HepG2 (cell line): ENCODE results near the gene ERFL. TPM values are rescaled to one million over a fixed set of nuclear protein-coding genes. Genes with fewer than 3 reads are reported as not detected.

Experiments used
- ARNTL ChIP-seq: sonication (generic); formaldehyde crosslinking; IDR thresholded peaks from 2 replicates; pipeline ENCODE4 v1.4.0; 2020; ENCODE audit warnings: mild to moderate bottlenecking, missing genetic modification reagents
- CBFB ChIP-seq: sonication (generic); formaldehyde crosslinking; IDR thresholded peaks from 2 replicates; pipeline ENCODE4 v1.4.0; 2020; ENCODE audit warnings: missing genetic modification reagents
- FOXC1 ChIP-seq: sonication (generic); formaldehyde crosslinking; IDR thresholded peaks from 2 replicates; pipeline ENCODE4 v1.8.0; 2022; ENCODE audit warnings: mild to moderate bottlenecking, missing genetic modification reagents, borderline replicate concordance
- HNF4A ChIP-seq: sonication (generic); formaldehyde crosslinking; IDR thresholded peaks from 2 replicates; pipeline ENCODE4 v1.4.0; 2020; ENCODE audit warnings: missing genetic modification reagents
- HOXA3 ChIP-seq: sonication (generic); formaldehyde crosslinking; IDR thresholded peaks from 2 replicates; pipeline ENCODE4 v1.5.0; 2020; ENCODE audit warnings: missing genetic modification reagents
- KDM4B ChIP-seq: sonication (generic); formaldehyde crosslinking; IDR thresholded peaks from 2 replicates; pipeline ENCODE4 v1.4.0; 2020; ENCODE audit warnings: missing genetic modification reagents
- NCOA2 ChIP-seq: sonication (generic); formaldehyde crosslinking; IDR thresholded peaks from 2 replicates; pipeline ENCODE4 v1.8.0; 2022; ENCODE audit warnings: inconsistent platforms
- NCOR1 ChIP-seq: fragments of 200-600 bp; sonication (generic); IDR thresholded peaks from 2 replicates; pipeline ENCODE4 v1.7.0; 2017; ENCODE audit warnings: antibody characterized with exemption, low read length, borderline replicate concordance
- PAF1 ChIP-seq: IDR thresholded peaks from 2 replicates; pipeline ENCODE4 v1.6.1; 2016; ENCODE audit warnings: missing genetic modification reagents, missing compliant biosample characterization
- PRDM4 ChIP-seq: sonication (generic); formaldehyde crosslinking; IDR thresholded peaks from 2 replicates; pipeline ENCODE4 v1.9.0; 2021; ENCODE audit warnings: missing genetic modification reagents, borderline replicate concordance
- REL ChIP-seq: sonication (generic); formaldehyde crosslinking; conservative IDR thresholded peaks from 2 replicates; pipeline ENCODE4 v1.8.0; 2022; ENCODE audit warnings: mild to moderate bottlenecking, missing genetic modification reagents, moderate library complexity
- RELA ChIP-seq: sonication (generic); formaldehyde crosslinking; IDR thresholded peaks from 2 replicates; pipeline ENCODE4 v1.4.0; 2020; ENCODE audit warnings: missing genetic modification reagents
- TCF7L2 ChIP-seq: IDR thresholded peaks from 2 replicates; pipeline ENCODE4 v1.6.1; 2011; ENCODE audit warnings: mild to moderate bottlenecking, low read depth, low read length, moderate library complexity
- TERF1 ChIP-seq: sonication (generic); formaldehyde crosslinking; IDR thresholded peaks from 2 replicates; pipeline ENCODE4 v1.8.0; 2022; ENCODE audit warnings: mild to moderate bottlenecking, missing genetic modification reagents, moderate library complexity
- TFE3 ChIP-seq: IDR thresholded peaks from 2 replicates; pipeline ENCODE4 v1.6.1; 2016
- TGIF2 ChIP-seq: IDR thresholded peaks from 2 replicates; pipeline ENCODE4 v1.6.1; 2016; ENCODE audit warnings: control low read depth, missing compliant biosample characterization
- ZBTB1 ChIP-seq: sonication (generic); formaldehyde crosslinking; IDR thresholded peaks from 2 replicates; pipeline ENCODE4 v1.4.0; 2020; ENCODE audit warnings: missing genetic modification reagents, borderline replicate concordance
- ZBTB21 ChIP-seq: sonication (generic); formaldehyde crosslinking; IDR thresholded peaks from 2 replicates; pipeline ENCODE4 v1.4.0; 2020; ENCODE audit warnings: missing genetic modification reagents
- ZBTB34 ChIP-seq: sonication (generic); formaldehyde crosslinking; IDR thresholded peaks from 2 replicates; pipeline ENCODE4 v1.8.0; 2022; ENCODE audit warnings: mild to moderate bottlenecking, missing genetic modification reagents
- ZNF232 ChIP-seq: sonication (generic); formaldehyde crosslinking; IDR thresholded peaks from 2 replicates; pipeline ENCODE4 v1.4.0; 2020; ENCODE audit warnings: missing genetic modification reagents, borderline replicate concordance
- ZNF446 ChIP-seq: sonication (generic); formaldehyde crosslinking; IDR thresholded peaks from 2 replicates; pipeline ENCODE4 v1.5.0; 2020; ENCODE audit warnings: mild to moderate bottlenecking, missing genetic modification reagents
- ZNF496 ChIP-seq: sonication (generic); formaldehyde crosslinking; IDR thresholded peaks from 2 replicates; pipeline ENCODE4 v1.8.1; 2023; ENCODE audit warnings: mild to moderate bottlenecking, moderate library complexity, missing genetic modification reagents; ENCODE audit not compliant: insufficient replicate concordance
- ZNF562 ChIP-seq: sonication (generic); formaldehyde crosslinking; IDR thresholded peaks from 2 replicates; pipeline ENCODE4 v1.8.0; 2022; ENCODE audit warnings: missing genetic modification reagents, borderline replicate concordance
- ZNF672 ChIP-seq: sonication (generic); formaldehyde crosslinking; IDR thresholded peaks from 2 replicates; pipeline ENCODE4 v1.8.1; 2022; ENCODE audit warnings: missing genetic modification reagents
- ZNF703 ChIP-seq: sonication (generic); formaldehyde crosslinking; IDR thresholded peaks from 2 replicates; pipeline ENCODE4 v1.5.1; 2020; ENCODE audit warnings: missing genetic modification reagents, mild to moderate bottlenecking, moderate library complexity, borderline replicate concordance
- polyA plus RNA-seq, 8 experiments: library from polyadenylated mRNA; depleted of rRNA in 3 of 8; stranded (reverse) in 7 of 8; unstranded in 1 of 8; fragments of >200 nt; fragmentation: Illumina TruSeq in 4 of 8; extraction: Trizol in 4 of 8; gene quantifications; 2 replicates each; pipeline versions ENCODE4 v1.2.1 to v1.2.3, GENCODE V29; 2011 to 2016; ENCODE audit warnings: low read depth in 4 of 8, missing spikeins in 1 of 8, mixed read lengths in 1 of 8; ENCODE audit not compliant: insufficient read depth in 1 of 8
- total RNA-seq, 5 experiments: library from RNA; depleted of rRNA; stranded (reverse); fragments of >200 nt; fragmentation: Illumina TruSeq; extraction: Trizol; gene quantifications; 2 replicates each; pipeline ENCODE4 v1.2.3, GENCODE V29; 2016; ENCODE audit warnings: low read depth in 1 of 5

ERFL gene
- total and polyA plus RNA-seq, 2 of the 13 experiments (the other 11 are each of a cell fraction or from before 2014, with no cell fraction given) = not detected

- TF ChIP-seq RELA (no peak), KDM4B (CRISPR knock-in tag) (0 out of 2 replicates have a peak, but pooled peaks have one; percentile 39), PRDM4 (CRISPR knock-in tag) (no peak), FOXC1 (0 out of 2 replicates have a peak, but pooled peaks have one; percentile 50), TCF7L2 (no peak), HOXA3 (no peak), ARNTL (no peak), ZBTB21 (CRISPR knock-in tag) (no peak), NCOA2 (CRISPR knock-in tag) (no peak), TFE3 (CRISPR knock-in tag) (no peak), TGIF2 (CRISPR knock-in tag) (no peak), ZBTB34 (CRISPR knock-in tag) (0 out of 2 replicates have a peak, but pooled peaks have one; percentile 10), HNF4A (CRISPR knock-in tag) (no peak), ZNF672 (CRISPR knock-in tag) (no peak), TERF1 (CRISPR knock-in tag) (no peak), ZNF446 (CRISPR knock-in tag) (no peak), PAF1 (CRISPR knock-in tag) (no peak), NCOR1 (no peak), REL (CRISPR knock-in tag) (no peak), CBFB (no peak), ZBTB1 (CRISPR knock-in tag) (no peak), ZNF703 (CRISPR knock-in tag) (no peak), ZNF496 (no peak), ZNF232 (CRISPR knock-in tag) (no peak), ZNF562 (CRISPR knock-in tag) (no peak)
Measured at GRCh38 chr19:41958367-41959055, 30.3 kb upstream of the ERFL start (continued).
